MM.1S (cell line): Measurements from ENCODE around the gene COBL.

Experiments used
- CTCF ChIP-seq: fragments of 300-600 bp; sonication (generic); IDR thresholded peaks from 2 replicates; pipeline ENCODE4 v1.5.1; 2016; ENCODE audit warnings: antibody characterized with exemption, low read length, mixed read lengths
- EZH2 ChIP-seq: fragments of 300-600 bp; sonication (generic); optimal IDR thresholded peaks from 2 replicates; pipeline ENCODE3; 2017; ENCODE audit warnings: low read depth, mild to moderate bottlenecking, antibody characterized with exemption, low read length, mixed read lengths
- EZH2phosphoT487 ChIP-seq: fragments of 300-600 bp; sonication (generic); IDR thresholded peaks from 2 replicates; pipeline ENCODE4 v1.6.1; 2018; ENCODE audit warnings: antibody characterized with exemption, low read length

DNA sequence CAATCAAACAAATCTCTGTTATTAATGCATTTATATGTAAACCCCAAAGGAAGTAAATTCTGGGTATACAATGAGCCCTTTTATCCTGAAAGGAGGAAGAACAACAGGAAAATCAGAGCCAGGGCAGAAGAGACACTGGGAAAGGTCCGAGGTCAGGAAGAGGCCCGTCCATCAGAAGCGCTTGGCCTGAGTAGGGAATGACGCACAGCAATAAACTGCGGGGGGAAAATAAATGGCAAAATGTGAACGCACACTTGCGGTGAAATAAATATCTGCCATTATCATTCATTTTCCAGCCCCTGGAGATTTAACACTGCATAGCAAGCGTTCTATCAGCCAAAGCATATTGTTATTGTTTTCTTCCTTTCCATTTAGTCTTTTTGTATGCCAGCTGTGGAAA lies 243.4 kb downstream of the COBL start:
- TF ChIP-seq CTCF (no peak), EZH2phosphoT487 (no peak), EZH2 (no peak)
